Karpas-422 (cell line): ENCODE data around the gene ARMC2. TPM values are rescaled to one million over a fixed set of nuclear protein-coding genes. Genes with fewer than 3 reads are reported as not detected.
"Not testable (repeated sequence)": the region's sequence is repeated elsewhere in the genome, so short reads cannot be mapped to it uniquely, and the experiment has no call there.

Source experiments
- DNase-seq: peaks from one replicate; pipeline ENCODE4 v3.0.0-alpha.2; 2015
- H2AFZ ChIP-seq: fragments of 200-600 bp; sonication (generic); 2 replicates; pipeline ENCODE4 v1.6.1; 2014; ENCODE audit warnings: antibody characterized with exemption, low read length, mixed read lengths
- H3K27ac ChIP-seq: fragments of 200-600 bp; sonication (generic); 2 replicates; pipeline ENCODE4 v1.5.1; 2014; ENCODE audit warnings: mild to moderate bottlenecking, low read length, moderate library complexity
- H3K27me3 ChIP-seq: fragments of 200-600 bp; sonication (generic); 2 replicates; pipeline ENCODE4 v1.6.1; 2014; ENCODE audit warnings: low read length, mixed read lengths
- H3K36me3 ChIP-seq: fragments of 200-600 bp; sonication (generic); 2 replicates; pipeline ENCODE4 v1.6.1; 2014; ENCODE audit warnings: low read length, mixed read lengths; ENCODE audit not compliant: insufficient read depth
- H3K4me1 ChIP-seq: fragments of 200-600 bp; sonication (generic); 2 replicates; pipeline ENCODE4 v1.6.1; 2014; ENCODE audit warnings: mild to moderate bottlenecking, low read length, mixed read lengths
- H3K4me2 ChIP-seq: fragments of 200-600 bp; sonication (generic); 2 replicates; pipeline ENCODE4 v1.6.1; 2014; ENCODE audit warnings: low read length, low read depth, mild to moderate bottlenecking; ENCODE audit not compliant: poor library complexity, severe bottlenecking
- H3K4me3 ChIP-seq: fragments of 200-600 bp; sonication (generic); 2 replicates; pipeline ENCODE4 v1.5.1; 2014; ENCODE audit warnings: mild to moderate bottlenecking, antibody characterized with exemption, low read length, mixed read lengths
- H3K79me2 ChIP-seq: fragments of 200-600 bp; sonication (generic); 2 replicates; pipeline ENCODE4 v1.6.1; 2014; ENCODE audit warnings: mild to moderate bottlenecking, low read length, mixed read lengths
- H3K9ac ChIP-seq: fragments of 200-600 bp; sonication (generic); 2 replicates; pipeline ENCODE4 v1.6.0; 2014; ENCODE audit warnings: low read length
- H3K9me2 ChIP-seq: fragments of 200-600 bp; sonication (generic), shearing (Covaris generic); replicated peaks from 2 replicates; pipeline ENCODE4 v1.6.0; 2014; ENCODE audit warnings: mild to moderate bottlenecking, low read length, moderate library complexity; ENCODE audit not compliant: insufficient read depth
- H3K9me3 ChIP-seq: fragments of 300-700, 200-600 bp; sonication (generic); 2 replicates; pipeline ENCODE4 v1.6.1; 2014; ENCODE audit warnings: low read length, mixed read lengths
- H4K20me1 ChIP-seq: fragments of 200-600 bp; sonication (generic); 2 replicates; pipeline ENCODE4 v1.6.1; 2014; ENCODE audit warnings: mild to moderate bottlenecking, antibody characterized with exemption, low read length, low read depth; ENCODE audit not compliant: insufficient read depth
- total RNA-seq: library from RNA; depleted of rRNA; stranded (reverse); fragments of >200 nt; shearing (Covaris generic); gene quantifications from 2 replicates; pipeline ENCODE4 v1.2.3, GENCODE V29; 2014; ENCODE audit warnings: low replicate concordance

ARMC2 gene
- total RNA-seq, 1 experiment from 2014 or later, result 1.0 TPM

- H3K27me3 ChIP-seq, result no peaks in the 10 kb centered on the region
- H3K9me2 ChIP-seq, result no peaks in the 10 kb centered on the region
- no peak overlapping the region for H3K9ac ChIP-seq
- no peak for DNase-seq
- no peak overlapping the region for H2AFZ ChIP-seq
- no peak overlapping the region for H3K4me3 ChIP-seq
- H3K27ac ChIP-seq, result no peak overlapping the region
- no peaks in the 10 kb centered on the region for H4K20me1 ChIP-seq
- H3K4me1 ChIP-seq, result no peaks in the 10 kb centered on the region
- H3K36me3 ChIP-seq, result no peaks in the 10 kb centered on the region
- no peaks in the 10 kb centered on the region for H3K79me2 ChIP-seq
- H3K4me2 ChIP-seq, result no peak overlapping the region
- no peaks in the 10 kb centered on the region for H3K9me3 ChIP-seq
Observed at GRCh38 chr6:108916026-108916686, 67.9 kb downstream of the ARMC2 start.

DNA sequence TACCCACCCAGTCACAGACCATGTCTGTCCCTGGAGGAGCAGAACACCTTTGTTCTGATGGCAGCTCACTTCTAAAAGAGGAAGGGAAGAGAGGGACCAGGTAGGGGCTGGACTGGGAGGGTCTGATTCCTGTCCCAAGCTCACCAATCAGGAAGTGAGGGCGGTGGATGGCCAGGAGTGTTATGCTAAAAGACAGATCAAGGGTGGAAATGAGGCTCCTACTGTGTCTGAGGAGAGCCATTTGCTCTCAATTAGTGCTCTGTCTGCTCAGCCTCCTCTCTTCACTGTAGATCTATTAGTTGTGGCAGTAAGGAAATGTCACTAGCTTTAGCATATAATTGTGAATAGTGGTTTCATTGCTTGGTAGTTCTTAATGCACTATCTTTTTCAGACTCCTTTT, 72.5 kb downstream of the ARMC2 start:
- Histone ChIP-seq H3K9ac (no peak overlapping the region), H2AFZ (no peak overlapping the region), H3K4me2 (no peak overlapping the region), H4K20me1 (no peaks in the 10 kb centered on the region), H3K27me3 (no peaks in the 10 kb centered on the region), H3K9me3 (no peaks in the 10 kb centered on the region), H3K4me3 (no peak overlapping the region), H3K36me3 (no peaks in the 10 kb centered on the region), H3K4me1 (no peaks in the 10 kb centered on the region), H3K9me2 (no peaks in the 10 kb centered on the region), H3K27ac (no peak overlapping the region), H3K79me2 (no peaks in the 10 kb centered on the region)
- DNase-seq, result no peak

DNA sequence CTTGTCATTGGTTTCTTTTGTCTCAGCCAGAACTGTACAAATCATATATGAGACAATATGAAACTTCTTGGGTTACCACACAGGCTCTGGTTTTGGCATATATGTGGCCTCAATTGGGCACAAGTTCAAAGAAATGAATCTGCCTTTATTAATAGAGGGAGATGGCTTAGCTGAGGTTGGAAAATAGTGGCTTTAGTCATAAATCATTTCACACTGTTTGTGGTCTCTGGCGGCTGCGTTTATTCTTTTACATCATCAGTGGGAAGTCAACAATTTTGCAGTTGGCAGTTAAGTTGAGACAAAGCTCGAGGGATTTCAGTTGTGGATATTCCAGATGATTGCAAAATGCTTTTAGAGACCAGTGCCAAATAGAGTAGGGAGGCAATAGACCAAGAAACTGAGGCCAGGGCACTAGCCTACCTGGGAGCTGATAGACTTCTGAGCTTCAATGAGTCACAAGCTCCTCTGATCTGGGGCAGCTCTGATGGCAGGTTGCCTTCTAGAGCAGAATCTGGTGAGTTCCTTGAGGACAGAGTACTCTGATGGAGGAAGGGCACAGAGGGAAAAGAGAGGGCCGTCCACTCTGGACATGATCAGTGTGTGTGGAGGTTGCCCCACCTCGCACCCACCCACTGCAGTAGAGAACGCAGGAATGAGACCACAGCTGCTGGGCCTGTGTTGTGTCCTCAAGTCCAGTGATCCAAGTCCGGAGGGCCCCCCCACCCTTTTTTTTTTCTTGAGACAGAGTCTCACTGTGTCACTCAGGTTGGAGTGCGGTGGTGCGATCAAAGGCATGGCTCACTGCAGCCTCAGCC, 73.5 kb downstream of the ARMC2 start:
- no peaks in the 10 kb centered on the region for H3K36me3 ChIP-seq
- no peaks in the 10 kb centered on the region for H3K79me2 ChIP-seq
- no peak overlapping the region for H3K4me2 ChIP-seq
- H3K27me3 ChIP-seq, result no peaks in the 10 kb centered on the region
- H3K4me1 ChIP-seq, result no peaks in the 10 kb centered on the region
- no peaks in the 10 kb centered on the region for H4K20me1 ChIP-seq
- no peaks in the 10 kb centered on the region for H3K9me3 ChIP-seq
- no peak overlapping the region for H3K4me3 ChIP-seq
- no peak overlapping the region for H2AFZ ChIP-seq
- H3K27ac ChIP-seq, result no peak overlapping the region
- H3K9ac ChIP-seq, result no peak overlapping the region
- DNase-seq, result no peak
- no peaks in the 10 kb centered on the region for H3K9me2 ChIP-seq

- H3K9ac ChIP-seq, result no peak overlapping the region
- no peak overlapping the region for H3K27ac ChIP-seq
- no peaks in the 10 kb centered on the region for H4K20me1 ChIP-seq
- no peaks in the 10 kb centered on the region for H3K79me2 ChIP-seq
- no peak overlapping the region for H2AFZ ChIP-seq
- H3K36me3 ChIP-seq, result no peaks in the 10 kb centered on the region
- H3K9me2 ChIP-seq, result no peaks in the 10 kb centered on the region
- no peaks in the 10 kb centered on the region for H3K9me3 ChIP-seq
- no peaks in the 10 kb centered on the region for H3K27me3 ChIP-seq
- no peaks in the 10 kb centered on the region for H3K4me1 ChIP-seq
- no peak overlapping the region for H3K4me3 ChIP-seq
- no peak for DNase-seq
- no peak overlapping the region for H3K4me2 ChIP-seq
Observed at GRCh38 chr6:108922499-108922898, 74.3 kb downstream of the ARMC2 start.

GRCh38 chr6:108927927-108928326, 79.7 kb downstream of the ARMC2 start:
- Histone ChIP-seq H2AFZ (no peak overlapping the region), H3K4me1 (no peaks in the 10 kb centered on the region), H3K4me2 (no peak overlapping the region), H3K9me2 (no peaks in the 10 kb centered on the region), H4K20me1 (no peaks in the 10 kb centered on the region), H3K27me3 (no peaks in the 10 kb centered on the region), H3K4me3 (no peak overlapping the region), H3K27ac (no peak overlapping the region), H3K79me2 (no peaks in the 10 kb centered on the region), H3K9ac (no peak overlapping the region), H3K36me3 (no peaks in the 10 kb centered on the region), H3K9me3 (no peaks in the 10 kb centered on the region)
- DNase-seq, result no peak

GRCh38 chr6:108928650-108929049, 80.4 kb downstream of the ARMC2 start:
- Histone ChIP-seq H3K9ac (no peak overlapping the region), H3K4me2 (no peak overlapping the region), H3K9me2 (no peaks in the 10 kb centered on the region), H3K27ac (no peak overlapping the region), H3K79me2 (no peaks in the 10 kb centered on the region), H3K36me3 (no peaks in the 10 kb centered on the region), H2AFZ (no peak overlapping the region), H4K20me1 (no peaks in the 10 kb centered on the region), H3K4me3 (no peak overlapping the region), H3K27me3 (no peaks in the 10 kb centered on the region), H3K9me3 (no peaks in the 10 kb centered on the region), H3K4me1 (no peaks in the 10 kb centered on the region)
- no peak for DNase-seq

GRCh38 chr6:108931090-108931489, 82.9 kb downstream of the ARMC2 start:
- H3K9me3 ChIP-seq, H3K4me2 ChIP-seq, H2AFZ ChIP-seq, H4K20me1 ChIP-seq, DNase-seq, H3K27ac ChIP-seq, H3K36me3 ChIP-seq, H3K9ac ChIP-seq, H3K27me3 ChIP-seq, H3K9me2 ChIP-seq, H3K79me2 ChIP-seq, H3K4me1 ChIP-seq, H3K4me3 ChIP-seq: not testable (repeated sequence)

- H4K20me1 ChIP-seq, result no peaks in the 10 kb centered on the region
- H3K79me2 ChIP-seq, result no peaks in the 10 kb centered on the region
- no peak overlapping the region for H3K4me3 ChIP-seq
- H3K9me3 ChIP-seq, result no peaks in the 10 kb centered on the region
- H2AFZ ChIP-seq, result no peak overlapping the region
- no peak overlapping the region for H3K4me2 ChIP-seq
- no peaks in the 10 kb centered on the region for H3K27me3 ChIP-seq
- no peak overlapping the region for H3K27ac ChIP-seq
- no peaks in the 10 kb centered on the region for H3K36me3 ChIP-seq
- no peak for DNase-seq
- H3K4me1 ChIP-seq, result peaks cover 3% of the 10 kb centered on the region; the same call in 1 of the 2 replicates
- no peak overlapping the region for H3K9ac ChIP-seq
- H3K9me2 ChIP-seq, result no peaks in the 10 kb centered on the region
Observed at GRCh38 chr6:108937170-108937569, 88.9 kb downstream of the ARMC2 start.
